GM11168 (cell line): ENCODE results near the gene DPH2.

ENCODE experiments used
- in situ Hi-C: fragments of 300-500 bp; cut with MboI; formaldehyde crosslinking; loops from one replicate; pipeline ENCODE4 v1.12.0; 2022; ENCODE audit warnings: low sequenced_read_pairs; ENCODE audit not compliant: unreplicated experiment

DPH2 gene, protein sequence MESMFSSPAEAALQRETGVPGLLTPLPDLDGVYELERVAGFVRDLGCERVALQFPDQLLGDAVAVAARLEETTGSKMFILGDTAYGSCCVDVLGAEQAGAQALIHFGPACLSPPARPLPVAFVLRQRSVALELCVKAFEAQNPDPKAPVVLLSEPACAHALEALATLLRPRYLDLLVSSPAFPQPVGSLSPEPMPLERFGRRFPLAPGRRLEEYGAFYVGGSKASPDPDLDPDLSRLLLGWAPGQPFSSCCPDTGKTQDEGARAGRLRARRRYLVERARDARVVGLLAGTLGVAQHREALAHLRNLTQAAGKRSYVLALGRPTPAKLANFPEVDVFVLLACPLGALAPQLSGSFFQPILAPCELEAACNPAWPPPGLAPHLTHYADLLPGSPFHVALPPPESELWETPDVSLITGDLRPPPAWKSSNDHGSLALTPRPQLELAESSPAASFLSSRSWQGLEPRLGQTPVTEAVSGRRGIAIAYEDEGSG

DNA sequence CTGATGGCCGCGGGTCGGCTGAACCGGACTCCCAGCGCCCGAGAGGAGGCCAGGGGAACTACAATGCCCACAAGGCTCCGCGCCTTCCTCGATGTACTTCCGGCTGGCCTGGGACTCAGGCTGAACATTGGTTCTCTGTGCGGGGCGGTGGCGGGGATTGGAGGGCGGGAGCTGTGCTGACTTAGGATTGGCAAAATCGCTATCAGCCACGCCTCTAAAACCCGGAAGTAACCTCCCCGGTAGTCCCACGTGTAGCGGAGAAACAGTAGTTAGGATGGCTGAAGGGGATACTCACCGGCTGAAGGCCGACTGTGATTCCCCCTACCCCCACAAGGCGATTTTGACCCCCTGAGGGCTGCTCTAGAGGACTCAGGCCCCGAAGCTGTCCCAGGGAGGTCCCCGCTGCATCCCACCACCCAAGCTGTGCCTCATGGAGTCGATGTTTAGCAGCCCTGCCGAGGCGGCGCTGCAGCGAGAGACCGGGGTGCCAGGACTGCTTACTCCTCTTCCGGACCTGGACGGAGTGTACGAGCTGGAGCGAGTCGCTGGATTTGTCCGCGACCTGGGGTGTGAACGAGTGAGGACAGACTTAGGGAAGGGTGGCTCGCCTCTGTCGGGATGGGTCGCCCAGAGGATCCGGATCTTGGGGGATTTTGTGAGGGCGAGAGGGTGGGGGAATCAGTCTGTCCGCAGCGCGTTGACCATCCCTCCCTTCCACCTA is at the start of gene DPH2:
Gene DPH2 (plus strand): TSS at position 265 of the 721 bp plus-strand sequence. CDS start 166 bp downstream, at position 431.
- in situ Hi-C loops: no loop called here

DNA sequence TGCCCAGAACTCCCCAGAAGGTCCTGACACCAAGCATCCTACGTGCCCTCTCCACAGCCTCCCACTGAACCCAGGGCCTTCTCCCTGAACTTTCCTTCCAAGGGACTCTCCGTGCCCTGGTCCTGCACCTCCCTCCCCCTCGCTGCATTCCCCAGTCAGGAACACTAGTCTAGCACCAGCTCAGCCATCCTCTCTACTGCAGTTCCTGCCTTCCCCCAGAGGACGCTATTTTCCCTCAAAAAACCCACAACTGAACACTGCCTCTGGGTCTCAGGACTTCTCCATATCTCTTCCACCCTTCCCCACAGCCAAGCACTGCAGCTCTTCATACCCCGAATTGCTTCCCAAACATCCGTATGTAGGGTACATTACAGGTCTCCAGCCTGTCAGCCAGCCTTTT is 48.8 kb upstream of the DPH2 start:
- in situ Hi-C loops: no loop called here

DNA sequence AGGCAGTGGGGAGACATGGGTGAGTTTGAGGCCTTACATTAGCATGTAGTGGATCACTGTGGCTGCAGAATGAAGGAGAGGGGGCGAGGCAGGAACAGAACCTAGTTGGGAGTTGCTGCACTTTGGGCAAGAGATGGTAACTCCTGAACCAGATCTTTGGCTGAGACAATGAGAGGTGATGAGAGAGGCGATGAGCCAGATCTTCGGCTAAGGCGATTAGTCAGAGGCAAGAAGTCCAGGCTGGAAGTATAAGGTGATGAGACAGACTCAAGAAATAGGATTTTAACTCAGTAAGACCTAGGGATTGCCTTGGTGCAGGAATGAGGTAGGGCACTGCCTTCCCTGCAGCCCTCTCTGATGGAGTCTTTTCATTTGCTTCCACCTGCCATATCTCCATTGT is 45.3 kb upstream of the DPH2 start:
- in situ Hi-C loops: no loop called here

DNA sequence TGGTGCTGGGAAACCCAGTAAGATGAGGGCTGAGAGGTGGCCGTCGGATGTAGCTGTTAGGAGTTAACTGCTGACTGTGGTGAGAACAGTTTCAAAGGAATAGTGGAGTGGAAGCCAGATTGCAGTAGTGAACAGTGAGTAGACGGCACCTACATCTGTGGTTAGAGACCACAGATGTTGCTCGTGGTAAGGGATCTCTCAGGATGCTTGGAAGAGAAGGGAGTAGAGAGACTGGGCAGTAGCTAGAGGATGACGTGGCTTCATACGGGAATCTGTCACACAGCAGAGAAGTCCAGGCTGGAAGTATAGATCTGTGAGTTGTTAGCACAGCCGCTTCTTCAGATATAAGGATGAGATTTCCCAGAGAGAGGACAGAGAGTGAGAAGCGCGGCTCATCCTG is 44.0 kb upstream of the DPH2 start:
- in situ Hi-C loops: no loop called here

DNA sequence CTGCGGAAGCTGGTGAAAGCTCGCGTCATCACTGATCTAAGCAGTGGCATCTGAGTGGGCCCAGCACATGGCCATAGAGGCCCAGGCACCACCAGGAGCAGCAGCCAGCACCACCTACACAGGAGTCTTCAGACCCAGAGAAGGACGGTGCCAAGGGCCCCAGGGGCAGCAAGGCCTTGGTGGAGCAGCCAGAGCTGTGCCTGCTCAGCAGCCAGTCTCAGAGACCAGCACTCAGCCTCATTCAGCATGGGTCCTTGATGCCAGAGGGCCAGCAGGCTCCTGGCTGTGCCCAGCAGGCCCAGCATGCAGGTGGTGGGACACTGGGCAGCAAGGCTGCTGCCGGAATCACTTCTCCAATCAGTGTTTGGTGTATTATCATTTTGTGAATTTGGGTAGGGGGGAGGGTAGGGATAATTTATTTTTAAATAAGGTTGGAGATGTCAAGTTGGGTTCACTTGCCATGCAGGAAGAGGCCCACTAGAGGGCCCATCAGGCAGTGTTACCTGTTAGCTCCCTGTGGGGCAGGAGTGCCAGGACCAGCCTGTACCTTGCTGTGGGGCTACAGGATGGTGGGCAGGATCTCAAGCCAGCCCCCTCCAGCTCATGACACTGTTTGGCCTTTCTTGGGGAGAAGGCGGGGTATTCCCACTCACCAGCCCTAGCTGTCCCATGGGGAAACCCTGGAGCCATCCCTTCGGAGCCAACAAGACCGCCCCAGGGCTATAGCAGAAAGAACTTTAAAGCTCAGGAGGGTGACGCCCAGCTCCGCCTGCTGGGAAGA is 39.5 kb upstream of the DPH2 start:
- in situ Hi-C loops: loop anchor here (5.0 to 10.0 kb wide), 2 partner anchors 173 to 386 kb away; no protein-coding TSS in a partner anchor

DNA sequence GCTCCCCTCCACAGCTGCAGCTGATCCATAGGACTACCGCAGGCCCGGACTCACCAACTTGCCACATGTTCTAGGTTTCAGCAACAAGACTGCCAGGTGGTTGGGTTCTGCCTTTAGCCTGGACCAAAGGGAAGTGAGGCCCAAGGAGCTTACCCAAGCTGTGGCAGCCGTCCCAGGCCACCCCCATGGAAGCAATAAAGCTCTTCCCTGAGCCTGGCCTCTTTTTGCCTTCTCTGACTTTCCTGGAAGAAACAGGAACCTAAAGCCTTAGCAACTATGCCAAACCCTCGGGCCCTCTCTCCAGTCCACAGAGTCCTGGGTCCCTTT is 38.9 kb upstream of the DPH2 start:
- in situ Hi-C loops: loop anchor here (5.0 to 10.0 kb wide), 2 partner anchors 174 to 386 kb away; no protein-coding TSS in a partner anchor

DNA sequence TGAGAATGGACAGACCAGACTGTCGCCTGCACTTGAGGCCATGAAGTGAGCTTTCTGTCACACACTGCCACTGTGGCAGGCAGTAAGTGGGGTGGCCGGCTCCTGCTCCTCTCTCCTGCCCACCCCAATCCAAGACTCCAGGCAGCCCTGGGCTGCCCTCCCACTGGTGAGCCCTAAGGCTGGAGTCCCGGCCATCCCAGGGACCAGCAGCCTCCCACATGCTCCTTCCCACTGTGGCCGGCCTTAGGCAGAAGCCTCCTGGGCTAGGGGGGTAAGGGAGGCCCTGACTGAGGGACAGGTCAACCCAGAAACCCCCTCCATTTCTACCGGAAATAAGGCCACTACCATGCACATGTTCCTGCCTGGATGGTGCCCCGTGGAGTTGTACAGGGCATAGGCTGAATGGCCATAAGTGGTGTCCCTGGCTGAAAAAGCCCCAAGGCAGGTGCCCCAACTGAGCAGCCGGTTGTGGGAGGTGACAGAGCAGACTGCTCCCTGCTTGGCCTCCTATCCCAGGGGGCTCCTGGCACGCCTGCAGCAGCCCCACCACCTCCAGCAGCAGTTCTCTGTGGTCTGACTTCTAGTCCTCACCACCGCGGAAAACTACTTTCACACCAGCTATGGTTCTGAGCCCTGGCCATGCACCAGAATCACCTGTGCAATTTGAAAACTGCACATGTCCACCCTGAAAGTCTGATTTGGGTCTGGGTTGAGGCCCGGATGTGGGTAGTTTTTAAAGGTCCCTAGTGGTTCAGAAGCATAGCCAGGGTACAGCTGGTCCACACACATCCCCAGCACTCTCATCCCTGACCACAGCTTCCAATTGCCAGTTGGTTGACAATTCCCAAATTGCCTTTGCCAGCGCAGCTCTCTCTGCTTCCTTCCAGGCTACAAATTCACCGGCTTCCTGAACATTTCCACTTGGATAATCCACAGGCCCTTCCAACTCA is 37.8 kb upstream of the DPH2 start:
- in situ Hi-C loops: loop anchor here (5.0 to 10.0 kb wide), 2 partner anchors 175 to 387 kb away; no protein-coding TSS in a partner anchor

DNA sequence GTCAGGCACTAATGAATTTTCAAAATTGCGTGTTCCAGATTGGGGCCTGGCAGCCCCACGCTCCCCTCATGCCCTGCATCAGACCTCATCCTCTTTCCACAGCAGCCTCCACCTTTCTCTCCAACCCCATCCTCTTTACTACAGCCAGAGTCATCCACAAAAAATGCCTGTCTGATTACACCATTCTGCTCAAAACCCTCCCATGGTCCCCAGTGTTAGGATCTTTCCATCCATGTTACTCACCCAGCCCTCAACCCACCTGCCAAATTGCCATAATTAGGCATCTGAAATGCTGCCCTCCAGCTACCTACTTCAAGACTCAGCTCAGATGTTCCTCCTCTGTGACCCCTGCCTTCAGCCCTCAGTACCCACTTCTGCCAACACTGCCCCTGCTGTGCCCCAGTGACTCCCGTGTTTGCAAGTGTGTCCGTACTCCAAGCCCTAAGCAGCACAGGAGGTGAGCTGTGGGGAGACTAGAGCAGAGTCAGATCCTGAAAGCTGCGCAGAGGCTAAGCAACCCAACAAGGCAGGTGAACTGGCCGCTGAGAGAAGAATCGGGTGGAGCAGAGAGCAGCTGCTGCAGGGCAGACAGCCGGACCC is 36.9 kb upstream of the DPH2 start:
- in situ Hi-C loops: loop anchor here (5.0 to 10.0 kb wide), 2 partner anchors 176 to 388 kb away; no protein-coding TSS in a partner anchor

DNA sequence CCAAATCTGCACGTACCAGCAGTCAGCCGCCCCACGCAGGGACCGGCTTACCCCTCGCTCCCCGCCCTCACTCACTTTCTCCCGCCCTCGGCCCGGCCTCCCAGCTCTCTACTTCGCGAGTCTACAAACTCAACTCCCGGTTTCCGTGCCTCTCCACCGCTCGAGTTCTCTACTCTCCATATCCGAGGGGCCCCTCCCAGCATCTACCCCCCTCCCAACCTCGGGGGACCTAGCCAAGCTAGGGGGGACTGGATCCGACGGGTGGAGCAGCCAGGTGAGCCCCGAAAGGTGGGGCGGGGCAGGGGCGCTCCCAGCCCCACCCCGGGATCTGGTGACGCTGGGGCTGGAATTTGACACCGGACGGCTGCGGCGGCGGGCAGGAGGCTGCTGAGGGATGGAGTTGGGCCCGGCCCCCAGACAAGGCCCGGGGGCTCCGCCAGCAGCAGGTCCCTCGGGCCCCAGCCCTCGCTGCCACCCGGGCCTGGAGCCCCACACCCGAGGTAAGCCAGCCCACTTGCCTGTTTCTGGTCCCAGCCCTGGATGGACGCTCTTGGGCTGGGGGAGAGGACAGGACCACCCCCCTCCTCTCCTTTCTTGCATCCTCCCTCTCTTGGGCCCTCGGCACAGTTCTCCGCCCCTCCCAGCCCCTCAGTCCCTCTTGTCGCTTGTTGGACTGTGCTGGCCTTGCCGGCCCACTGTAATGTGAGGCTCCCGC is 36.3 kb upstream of the DPH2 start, which contains the start of gene ARTN:
Gene ARTN (plus strand): TSS at position 416 of the 715 bp plus-strand sequence. CDS start 1,856 bp downstream, outside the sequence.
- in situ Hi-C loops: loop anchor here (5.0 to 10.0 kb wide), 2 partner anchors 176 to 389 kb away; no protein-coding TSS in a partner anchor

DNA sequence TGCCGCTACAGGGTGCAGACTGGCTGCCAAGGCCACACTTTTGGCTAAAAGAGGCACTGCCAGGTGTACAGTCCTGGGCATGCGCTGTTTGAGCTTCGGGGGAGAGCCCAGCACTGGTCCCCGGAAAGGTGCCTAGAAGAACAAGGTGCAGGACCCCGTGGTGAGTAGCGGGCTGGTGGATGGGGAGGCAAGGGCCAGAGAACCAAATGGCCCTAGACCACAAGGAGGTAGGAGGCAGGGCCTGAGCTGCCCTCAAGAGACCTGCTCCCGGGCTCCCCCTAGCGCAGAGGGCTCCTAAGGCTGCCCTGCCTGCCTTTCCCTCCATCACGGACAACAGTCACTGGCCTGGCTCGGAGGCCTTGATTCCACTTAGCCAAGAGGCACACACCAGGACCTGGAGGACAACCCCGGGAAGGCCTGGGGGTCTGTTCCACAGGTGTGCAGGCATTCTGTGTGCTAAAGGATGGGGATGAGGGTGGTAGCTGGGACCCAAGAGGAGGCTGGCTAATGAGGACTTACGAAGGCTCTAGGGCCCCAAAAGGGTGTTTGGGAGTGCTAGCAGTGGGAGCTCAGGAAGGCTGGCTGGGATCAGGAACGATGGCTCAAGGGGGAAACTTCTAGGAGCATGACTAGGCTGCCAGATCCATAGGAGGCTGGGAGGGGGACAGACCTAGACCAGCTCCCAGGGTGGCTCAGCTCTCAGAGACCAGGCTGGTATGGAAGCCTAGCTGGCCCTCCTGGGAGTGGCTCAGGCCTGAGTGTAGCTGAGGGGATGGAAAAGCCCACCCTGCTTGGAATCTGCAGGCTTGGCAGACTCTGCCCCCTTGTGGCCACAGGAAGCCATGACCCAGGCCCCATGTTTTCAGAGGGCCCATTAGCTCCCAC is 35.5 kb upstream of the DPH2 start:
- in situ Hi-C loops: loop anchor here (5.0 to 10.0 kb wide), 2 partner anchors 177 to 390 kb away; no protein-coding TSS in a partner anchor

DNA sequence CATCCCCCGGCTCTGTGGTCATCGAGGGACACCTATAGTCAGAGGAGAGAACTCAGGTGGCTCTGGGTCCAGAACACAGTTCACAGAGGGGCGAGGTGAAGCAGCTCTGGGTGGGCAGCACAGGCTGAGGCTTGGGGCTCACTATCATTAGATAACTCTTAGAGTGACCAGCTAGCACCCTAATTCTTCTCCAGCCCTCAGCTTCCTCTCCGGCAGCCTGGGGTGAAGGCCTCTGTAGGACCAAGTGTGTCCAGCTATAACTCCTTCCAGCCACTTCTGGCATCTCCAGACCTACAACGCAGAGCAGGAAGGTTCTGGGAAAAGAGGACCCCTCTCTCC is 34.9 kb upstream of the DPH2 start:
- in situ Hi-C loops: loop anchor here (5.0 to 10.0 kb wide), 2 partner anchors 178 to 390 kb away; no protein-coding TSS in a partner anchor

DNA sequence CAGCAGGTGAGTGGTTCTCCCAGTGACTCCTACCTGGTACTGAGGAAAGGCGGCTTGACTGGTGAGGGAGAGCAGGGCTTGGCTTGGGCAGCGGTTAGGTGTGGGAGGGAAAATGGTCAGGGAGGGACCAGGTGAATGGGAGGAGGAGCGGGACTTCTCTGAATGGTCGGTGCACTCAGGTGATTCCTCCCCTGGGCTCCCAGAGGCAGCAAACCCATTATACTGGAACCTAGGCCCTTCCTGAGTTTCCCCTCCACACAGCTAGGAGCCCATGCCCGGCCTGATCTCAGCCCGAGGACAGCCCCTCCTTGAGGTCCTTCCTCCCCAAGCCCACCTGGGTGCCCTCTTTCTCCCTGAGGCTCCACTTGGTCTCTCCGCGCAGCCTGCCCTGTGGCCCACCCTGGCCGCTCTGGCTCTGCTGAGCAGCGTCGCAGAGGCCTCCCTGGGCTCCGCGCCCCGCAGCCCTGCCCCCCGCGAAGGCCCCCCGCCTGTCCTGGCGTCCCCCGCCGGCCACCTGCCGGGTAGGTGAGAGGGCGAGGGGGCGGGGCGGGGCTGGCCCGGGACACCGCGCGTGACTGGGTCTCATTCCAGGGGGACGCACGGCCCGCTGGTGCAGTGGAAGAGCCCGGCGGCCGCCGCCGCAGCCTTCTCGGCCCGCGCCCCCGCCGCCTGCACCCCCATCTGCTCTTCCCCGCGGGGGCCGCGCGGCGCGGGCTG is 33.9 kb upstream of the DPH2 start:
- in situ Hi-C loops: loop anchor here (10.0 kb wide), 1 partner anchor 391 kb away; no protein-coding TSS in a partner anchor

DNA sequence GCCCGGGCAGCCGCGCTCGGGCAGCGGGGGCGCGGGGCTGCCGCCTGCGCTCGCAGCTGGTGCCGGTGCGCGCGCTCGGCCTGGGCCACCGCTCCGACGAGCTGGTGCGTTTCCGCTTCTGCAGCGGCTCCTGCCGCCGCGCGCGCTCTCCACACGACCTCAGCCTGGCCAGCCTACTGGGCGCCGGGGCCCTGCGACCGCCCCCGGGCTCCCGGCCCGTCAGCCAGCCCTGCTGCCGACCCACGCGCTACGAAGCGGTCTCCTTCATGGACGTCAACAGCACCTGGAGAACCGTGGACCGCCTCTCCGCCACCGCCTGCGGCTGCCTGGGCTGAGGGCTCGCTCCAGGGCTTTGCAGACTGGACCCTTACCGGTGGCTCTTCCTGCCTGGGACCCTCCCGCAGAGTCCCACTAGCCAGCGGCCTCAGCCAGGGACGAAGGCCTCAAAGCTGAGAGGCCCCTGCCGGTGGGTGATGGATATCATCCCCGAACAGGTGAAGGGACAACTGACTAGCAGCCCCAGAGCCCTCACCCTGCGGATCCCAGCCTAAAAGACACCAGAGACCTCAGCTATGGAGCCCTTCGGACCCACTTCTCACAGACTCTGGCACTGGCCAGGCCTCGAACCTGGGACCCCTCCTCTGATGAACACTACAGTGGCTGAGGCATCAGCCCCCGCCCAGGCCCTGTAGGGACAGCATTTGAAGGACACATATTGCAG is 33.2 kb upstream of the DPH2 start:
- in situ Hi-C loops: loop anchor here (10.0 kb wide), 1 partner anchor 392 kb away; no protein-coding TSS in a partner anchor

DNA sequence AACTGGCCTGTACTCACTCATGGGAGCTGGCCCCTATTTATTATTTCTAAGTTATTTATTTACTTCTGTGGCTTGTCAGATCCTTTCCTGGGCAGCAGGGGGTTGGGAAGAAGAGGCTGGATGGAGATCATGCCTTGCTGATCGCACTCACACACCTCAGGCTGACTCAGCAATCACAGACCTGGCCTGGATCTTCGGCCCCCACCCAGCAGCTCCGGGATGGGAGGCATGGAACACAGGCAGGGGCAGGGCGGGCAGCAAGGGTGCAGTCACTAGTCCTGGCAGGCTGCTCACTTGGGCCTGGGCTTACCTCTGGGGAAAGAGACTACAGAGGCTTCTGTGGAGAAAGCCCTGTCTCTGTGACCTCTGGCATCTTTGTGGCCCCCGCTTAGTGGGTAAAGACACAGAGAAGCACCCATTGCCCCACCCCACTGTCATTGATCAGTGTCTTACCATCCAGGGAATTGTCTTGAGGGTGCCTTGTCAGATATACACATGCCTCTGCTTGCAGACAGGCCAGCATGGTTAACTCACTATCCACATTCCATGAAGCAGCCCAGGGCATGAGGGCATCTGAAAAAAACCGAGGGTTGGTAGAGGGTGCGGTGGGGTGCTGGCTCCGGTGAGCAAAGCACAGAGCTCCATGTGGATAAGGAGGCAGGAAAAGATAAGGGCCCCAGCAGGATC is 32.5 kb upstream of the DPH2 start:
- in situ Hi-C loops: loop anchor here (10.0 kb wide), 1 partner anchor 393 kb away; no protein-coding TSS in a partner anchor

DNA sequence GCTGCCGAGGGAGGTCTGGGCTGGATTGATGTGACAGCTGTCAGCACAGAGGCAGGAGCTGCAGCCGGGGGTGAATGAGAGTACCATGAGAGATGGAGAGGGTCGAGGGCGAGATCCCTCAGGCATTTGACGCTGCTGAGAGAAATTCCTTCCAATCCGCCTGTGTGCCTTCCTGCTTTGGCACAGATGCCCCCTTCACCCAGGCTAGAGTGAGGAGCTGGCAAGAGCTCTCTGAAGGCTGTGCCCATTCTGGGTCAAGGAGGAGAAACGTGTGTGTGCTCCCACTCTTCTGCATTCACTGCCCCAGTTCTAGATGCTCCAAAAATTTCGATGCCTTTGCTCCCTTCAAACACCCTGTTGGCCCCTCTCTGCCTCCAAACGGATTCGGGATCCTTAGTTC is 31.4 kb upstream of the DPH2 start:
- in situ Hi-C loops: loop anchor here (10.0 kb wide), 1 partner anchor 394 kb away; no protein-coding TSS in a partner anchor
